GM19452 (cell line): Measurements from ENCODE around the gene INPP5A.
"Not testable (repeated sequence)": the region's sequence is repeated elsewhere in the genome, so short reads cannot be mapped to it uniquely, and the experiment has no call there.

Experiments
- ATAC-seq: cut with Tn5 transposase; IDR thresholded peaks from one replicate; pipeline ENCODE4 v1.9.1; 2021; ENCODE audit not compliant: unreplicated experiment

The INPP5A gene

DNA sequence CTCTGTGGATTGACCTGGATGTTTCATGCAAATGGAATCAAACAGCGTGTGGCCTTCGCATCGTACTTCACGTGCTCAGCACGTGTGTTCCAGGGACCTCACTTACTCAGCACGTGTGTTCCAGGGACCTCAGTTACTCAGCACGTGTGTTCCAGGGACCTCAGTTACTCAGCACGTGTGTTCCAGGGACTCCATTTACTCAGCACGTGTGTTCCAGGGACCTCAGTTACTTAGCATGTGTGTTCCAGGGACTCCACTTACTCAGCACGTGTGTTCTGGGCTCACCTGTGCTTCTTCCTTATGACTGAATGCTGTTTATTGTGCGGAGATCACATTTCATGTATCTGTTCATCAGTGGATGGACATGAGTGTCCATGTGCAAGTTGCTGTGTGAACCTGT is 22.0 kb downstream of the INPP5A start:
- no peak for ATAC-seq

DNA sequence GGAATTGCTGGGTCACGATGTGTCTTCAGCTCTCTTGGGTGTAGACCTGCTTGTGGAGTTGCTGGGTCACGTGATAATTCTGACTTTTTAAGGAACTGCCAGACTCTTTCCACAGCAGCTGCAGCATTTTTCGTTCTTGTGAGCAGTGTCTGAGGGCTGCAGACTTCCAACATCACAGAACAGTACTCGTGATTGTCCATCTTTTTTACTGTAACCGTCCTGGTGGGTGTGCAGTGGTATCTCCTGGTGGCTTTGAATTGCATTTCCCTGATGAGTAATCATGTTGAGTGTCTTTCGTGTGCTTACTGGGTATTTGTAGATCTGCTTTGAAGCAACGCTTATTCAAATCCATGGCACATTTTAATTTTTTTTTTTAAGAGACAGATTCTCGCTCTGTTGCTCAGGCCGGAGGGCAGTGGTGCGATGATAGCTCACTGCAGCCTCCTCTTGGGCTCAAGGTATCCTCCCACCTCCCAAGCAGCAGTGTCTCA is 22.7 kb downstream of the INPP5A start:
- no peak for ATAC-seq

DNA sequence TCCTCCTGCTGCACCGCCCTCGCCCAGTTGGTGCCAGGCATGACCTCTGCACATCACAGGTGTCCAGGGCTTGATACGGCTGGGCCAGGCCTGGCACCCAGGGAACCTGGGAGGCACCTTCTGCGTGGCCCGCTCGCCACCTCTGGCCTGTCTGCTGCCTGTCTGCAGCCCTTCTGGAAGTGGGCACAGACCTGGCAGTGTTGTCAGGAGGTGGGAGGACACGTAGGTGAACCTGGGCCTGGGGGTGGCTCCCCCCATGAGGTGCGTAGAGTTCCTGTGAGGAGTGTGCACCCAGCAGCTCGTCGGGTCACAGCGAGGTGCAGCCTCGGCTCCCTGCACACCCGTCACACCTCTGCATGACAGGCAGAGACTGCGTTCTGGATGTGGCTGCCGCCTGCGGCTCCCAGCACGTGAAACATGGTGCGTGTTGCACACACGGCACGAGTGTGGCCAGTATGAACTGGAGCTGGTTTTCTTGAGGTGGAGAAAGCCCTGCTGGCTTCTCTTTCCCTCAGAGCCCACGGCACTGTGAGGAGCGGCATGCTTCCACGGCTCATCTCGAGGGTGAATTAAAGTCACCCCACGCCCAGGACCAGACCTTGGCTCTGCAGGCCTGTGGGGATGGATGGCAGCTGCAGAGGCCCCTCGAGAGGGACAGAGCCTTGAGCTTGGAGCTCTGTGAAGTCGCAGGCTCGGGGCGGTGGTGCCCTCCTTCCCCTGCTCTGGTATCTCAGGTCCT is 24.8 kb downstream of the INPP5A start:
- ATAC-seq, result no peak

DNA sequence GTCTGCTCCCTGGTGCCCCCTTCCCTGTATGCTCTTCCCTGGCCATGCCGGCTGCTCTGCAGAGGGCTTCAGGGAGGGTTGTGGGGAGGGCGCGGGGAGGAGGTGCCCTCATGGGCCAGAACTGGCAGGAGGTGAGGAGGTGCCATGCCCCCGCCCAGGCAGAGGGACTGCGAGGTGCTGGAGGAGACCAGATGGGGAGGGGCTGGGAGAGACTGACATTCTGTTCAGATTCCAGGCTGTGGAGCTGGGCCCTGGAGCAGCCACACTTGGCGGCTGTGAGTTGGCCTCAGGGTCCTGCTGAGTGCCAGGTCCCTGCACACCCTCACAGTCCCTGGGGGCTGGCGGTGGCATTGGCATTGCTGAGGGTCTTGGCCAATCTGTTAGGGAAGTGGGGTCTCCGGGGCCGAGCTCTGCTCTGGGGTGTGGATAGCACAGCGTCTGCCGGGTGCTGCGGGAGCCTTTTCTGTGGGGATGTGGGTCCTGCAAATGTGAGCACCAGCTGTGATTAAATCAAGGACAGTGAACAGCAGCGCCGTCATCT is 25.4 kb downstream of the INPP5A start:
- ATAC-seq, result no peak

DNA sequence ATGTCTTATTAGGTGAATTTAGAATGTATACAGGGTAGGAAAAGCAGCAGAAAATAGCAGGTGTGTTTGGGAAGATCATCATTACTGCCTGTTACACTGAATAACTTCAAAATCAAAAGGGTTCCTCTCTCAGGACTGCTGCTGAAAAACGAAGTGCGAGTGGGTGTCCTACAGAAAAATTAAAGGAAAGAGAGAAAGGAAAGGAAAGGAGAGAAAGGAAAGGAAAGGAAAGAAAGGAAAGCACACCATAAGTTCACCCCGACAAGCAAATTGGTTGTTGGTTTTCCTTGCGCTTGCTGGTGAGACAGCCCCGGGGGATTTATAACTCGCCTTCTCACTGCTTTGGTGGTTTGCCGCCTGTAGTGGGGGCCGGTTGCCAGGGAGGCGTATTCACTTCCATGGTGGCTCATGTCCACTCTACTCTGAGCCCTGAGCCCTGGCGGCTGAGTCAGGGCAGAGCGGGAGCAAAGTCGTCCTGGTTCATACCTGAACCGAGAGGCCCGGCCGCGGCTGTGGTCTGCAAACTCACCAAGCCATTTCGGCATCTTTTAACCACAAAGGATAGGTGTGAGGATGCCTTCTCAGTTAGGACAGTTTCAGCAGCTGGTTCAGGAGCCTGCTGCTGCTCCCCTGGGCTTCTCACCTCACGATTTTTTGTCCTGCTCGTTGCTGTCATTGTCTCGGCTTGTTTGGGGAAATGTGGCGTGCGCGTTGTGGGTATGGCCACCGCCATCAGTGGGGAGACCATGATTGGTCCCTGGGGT is 26.1 kb downstream of the INPP5A start:
- ATAC-seq, result peak; percentile 93

DNA sequence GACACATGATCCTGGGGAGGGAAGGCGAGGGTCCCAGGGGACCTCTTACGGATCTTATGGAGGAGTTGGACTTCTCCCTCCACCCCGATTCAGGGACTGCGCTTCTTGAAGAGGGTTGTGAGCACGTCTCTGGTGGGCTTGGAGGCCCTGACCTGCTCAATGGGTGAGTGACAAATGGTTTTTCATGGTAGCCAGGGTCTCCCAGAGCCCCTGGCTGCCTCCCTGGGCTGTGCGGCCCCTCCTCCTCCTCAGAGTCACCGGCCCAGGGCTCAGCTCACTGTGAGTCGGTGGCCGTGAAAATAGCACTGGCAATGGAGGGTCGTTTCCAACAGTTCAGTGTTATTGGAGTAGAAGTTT is 26.6 kb downstream of the INPP5A start:
- ATAC-seq, result no peak

DNA sequence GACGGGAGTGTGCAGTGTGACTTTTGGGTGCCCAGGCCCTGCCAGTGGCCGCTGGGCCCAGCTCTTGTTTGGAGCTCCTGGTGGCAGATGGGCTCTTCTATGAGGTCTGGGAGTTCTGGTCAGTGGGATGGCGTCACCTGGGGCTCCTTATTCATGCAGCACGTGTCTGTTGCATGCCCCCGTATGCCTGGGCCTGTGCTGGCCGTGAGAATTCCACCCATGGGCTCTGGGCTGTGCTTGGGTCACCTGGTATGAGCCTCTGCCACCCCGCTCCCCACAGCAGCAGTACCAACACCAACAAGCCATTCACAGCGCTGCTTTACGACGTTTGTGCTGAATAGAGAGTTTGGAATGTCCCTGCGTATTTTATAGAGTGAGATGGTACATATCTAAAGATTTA is 27.1 kb downstream of the INPP5A start:
- ATAC-seq, result no peak

DNA sequence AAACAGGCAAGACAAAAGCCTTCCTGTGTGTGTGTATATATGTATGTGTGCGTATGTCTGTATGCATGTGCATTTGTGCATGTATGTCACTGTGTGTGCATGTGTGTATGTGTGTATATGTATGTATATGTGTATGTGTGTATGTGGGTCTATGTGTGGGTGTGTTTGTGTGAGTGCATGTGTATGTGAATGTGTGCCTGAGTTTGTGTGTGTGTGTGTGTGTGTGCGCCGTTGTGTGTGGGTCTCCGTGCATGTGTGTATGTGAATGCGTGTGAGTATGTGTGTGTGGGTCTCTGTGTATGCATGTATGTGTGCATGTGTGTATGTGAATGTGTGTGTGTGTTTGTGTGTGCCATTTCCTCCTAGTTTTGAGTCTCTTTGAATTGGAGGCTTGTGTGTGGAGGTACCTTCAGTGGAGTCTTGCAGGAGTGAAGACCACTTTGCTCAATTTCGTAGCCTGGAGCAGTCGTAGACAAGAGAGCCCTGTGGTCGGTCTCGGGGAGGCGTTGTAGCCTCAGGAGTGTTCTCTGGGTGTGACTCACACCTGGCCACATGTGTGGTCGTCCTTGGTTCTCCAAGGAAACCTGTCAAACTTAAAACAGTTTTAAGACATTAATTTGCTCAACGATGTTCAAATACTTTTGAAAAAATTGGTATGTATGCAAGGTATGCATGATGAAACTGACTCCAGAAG is 28.1 kb downstream of the INPP5A start:
- no peak for ATAC-seq

DNA sequence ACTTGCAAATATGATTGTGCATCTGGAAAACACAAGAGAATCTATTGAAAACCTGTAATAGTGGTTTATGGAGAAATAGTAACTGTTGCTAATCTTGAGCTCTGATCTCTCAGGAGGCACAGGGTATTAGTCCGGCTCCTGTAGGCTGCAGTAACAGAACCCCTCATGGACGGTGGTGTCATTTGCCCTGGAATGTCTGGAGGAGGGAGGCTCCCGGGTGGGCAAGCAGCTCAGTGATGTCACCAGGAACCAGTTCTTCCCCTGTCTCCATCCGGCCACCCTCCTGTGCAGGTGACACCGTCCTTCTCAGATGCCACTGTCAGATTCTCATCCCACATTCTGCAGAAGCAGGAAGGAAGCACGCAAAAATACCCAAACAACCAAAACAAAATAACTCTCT is 29.3 kb downstream of the INPP5A start:
- no peak for ATAC-seq

DNA sequence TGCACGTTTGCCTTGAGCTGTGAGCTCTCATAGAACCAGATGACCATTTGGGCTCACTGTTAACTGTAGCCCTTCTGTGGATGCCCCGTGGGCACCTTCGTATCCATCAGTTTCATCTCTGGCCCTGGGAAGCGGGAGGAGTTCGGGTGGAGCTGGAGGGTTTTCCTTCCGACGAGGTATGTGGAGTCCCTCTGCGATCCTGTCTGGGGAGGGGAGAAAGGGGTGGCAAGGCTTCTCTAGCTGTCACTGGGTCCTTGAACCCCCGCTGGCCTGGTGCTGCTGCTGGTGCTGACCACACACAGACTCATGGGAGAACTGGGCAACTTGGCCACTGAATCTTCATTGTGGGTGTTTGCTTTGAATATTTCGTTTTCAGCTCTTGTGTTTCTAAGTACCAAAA is 32.7 kb downstream of the INPP5A start:
- no peak for ATAC-seq

DNA sequence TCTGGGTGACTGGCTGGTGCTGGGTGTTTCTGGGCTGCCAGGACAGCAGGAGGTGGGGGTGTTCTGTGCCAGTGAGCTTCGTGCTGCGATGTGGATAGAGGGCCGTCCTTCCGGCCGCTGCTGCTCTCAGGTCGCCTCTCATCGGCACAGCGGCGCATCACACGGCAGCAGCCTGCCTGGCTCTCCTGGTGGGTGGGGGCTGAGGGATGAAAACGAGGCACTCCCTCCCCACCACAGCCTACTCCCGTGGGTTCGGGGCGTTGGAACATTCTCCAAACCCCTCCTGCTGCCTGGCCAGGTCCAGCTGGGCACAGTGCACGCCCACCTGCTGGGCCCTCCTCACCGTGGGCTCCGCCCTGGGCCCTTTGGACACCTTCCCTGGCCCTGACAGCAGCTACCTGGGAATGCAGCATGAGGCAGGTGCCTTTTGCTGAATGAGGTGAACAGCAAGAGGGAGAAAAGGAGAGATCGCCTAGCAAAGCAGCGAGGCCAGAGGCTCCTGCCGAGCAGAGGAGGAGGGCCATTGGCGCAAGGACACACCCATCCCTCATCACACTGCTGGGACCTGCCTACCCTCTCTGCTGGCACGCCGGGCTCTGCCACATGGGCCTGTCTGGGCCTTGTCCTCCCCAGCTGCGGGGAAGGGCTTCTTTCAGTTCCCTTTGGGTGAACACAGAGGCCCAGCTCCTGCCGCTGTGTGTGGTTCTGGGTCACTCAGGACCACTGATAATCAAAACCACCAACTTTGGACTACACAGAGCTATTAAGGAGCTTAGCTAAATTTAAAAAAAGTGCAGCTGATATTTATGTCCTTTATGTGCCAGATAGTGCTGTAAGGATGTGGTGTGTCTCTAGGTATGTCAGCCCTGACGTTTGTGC is 33.4 kb downstream of the INPP5A start:
- peak; percentile 38 for ATAC-seq

DNA sequence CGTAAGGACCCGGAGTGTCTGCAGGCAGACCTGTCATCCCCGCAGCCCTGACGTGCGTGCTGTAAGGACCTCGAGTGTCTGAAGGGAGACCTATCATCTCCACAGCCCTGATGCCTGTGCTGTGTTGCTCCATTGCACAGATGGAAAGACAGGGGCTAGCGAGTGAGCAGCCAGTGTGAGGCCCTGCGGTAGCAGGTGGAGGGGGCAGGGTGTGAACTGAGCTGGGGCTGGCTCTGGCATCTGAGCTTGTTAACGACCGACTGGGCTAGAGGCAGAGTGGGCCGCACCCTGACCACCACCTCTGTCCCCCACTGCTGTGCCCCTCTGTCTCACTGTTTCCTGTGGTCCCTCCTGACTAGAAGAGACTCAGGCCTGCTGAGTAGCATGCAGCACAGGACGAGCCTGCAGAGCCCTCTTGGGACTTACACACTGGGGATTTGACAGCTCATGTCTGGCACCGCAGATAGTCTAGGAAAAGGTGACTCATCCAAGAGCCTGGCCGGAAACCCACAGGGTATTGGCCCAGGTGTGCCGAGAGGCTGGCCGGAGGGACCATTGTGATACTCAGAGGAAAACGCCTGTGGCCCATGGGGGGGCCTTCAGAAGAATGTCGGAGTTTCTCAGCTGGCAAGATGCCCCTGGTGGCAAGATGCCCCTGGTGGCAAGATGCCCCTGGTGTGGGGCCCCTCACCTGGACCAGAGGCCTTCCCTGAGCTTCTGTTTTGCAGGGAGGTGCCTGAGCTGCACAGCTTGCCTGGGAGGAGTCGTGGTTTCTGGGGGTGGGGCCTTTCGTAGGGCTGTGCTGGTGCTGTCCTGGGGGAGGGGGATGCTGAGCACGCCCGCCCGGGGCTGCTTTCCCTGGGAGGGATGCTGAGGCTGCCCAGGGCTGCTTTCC is 34.3 kb downstream of the INPP5A start:
- peak; percentile 66 for ATAC-seq

DNA sequence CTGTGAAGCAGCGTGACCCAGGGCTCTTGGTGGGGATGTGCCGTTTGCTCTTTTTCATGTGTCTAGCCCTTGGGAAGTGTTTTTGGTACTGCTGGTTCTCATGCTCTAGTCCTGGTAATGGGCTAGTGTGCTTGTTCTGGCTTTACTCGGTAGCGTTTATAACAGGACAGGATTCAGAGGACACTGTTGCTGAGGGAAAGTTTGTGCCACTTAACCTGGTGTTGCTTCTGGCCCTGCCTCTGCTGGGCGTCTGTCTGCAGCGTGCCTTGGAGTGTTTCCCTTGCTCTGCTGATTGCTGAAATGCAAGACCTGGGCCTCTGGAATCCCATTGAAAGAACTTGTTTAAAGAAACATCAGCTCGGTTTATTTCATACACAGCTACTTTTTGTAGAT is 35.0 kb downstream of the INPP5A start:
- ATAC-seq, result peak; percentile 0

DNA sequence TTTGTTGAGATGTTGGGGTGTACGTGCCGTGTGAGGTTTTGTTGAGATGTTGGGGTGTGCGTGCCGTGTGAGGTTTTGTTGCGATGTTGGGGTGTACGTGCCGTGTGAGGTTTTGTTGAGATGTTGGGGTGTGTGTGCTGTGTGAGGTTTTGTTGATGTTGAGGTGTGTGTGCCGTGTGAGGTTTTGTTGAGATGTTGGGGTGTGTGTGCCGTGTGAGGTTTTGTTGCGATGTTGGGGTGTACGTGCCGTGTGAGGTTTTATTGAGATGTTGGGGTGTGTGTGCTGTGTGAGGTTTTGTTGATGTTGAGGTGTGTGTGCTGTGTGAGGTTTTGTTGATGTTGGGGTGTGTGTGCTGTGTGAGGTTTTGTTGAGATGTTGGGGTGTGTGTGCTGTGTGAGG is 35.4 kb downstream of the INPP5A start:
- not testable (repeated sequence) for ATAC-seq

DNA sequence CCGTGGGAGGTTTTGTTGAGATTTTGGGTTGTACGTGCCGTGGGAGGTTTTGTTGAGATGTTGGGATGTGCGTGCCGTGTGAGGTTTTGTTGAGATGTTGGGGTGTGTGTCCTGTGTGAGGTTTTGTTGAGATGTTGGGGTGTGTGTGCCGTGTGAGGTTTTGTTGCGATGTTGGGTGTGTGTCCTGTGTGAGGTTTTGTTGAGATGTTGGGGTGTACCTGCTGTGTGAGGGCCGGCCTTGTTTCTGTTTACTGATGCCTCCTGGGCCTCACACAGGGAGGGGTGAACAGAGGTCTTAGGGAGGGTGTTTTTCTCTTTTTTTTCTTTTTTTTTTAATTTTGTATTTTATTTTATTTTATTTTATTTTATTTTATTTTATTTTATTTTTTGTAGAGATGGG is 36.7 kb downstream of the INPP5A start:
- no peak for ATAC-seq

DNA sequence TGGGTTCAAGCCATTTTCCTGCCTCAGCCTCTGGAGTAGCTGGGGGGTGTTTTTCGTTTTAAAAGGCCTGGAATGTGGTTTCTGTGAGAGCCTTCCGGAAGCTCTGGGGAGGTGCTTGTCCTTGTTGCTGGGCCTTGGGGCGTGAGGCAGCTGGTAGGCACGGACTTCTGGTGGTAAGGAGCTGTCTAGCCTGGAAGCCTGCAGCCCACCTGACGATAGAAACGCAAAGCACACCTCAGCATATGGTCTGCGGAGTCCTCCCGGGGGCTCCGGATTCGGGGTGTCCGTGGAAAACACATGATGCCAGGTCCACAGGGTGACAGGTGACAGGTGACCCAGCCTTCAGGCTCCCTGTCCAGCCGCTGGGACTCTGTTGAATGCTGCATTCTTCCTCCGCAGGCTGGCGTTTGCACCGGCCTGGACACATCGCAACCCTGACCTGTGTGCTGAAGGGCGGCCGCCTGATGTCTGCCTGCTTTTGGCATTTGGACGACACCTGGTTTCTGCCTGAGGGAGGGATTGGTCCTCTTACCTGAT is 37.3 kb downstream of the INPP5A start:
- peak; percentile 0 for ATAC-seq

DNA sequence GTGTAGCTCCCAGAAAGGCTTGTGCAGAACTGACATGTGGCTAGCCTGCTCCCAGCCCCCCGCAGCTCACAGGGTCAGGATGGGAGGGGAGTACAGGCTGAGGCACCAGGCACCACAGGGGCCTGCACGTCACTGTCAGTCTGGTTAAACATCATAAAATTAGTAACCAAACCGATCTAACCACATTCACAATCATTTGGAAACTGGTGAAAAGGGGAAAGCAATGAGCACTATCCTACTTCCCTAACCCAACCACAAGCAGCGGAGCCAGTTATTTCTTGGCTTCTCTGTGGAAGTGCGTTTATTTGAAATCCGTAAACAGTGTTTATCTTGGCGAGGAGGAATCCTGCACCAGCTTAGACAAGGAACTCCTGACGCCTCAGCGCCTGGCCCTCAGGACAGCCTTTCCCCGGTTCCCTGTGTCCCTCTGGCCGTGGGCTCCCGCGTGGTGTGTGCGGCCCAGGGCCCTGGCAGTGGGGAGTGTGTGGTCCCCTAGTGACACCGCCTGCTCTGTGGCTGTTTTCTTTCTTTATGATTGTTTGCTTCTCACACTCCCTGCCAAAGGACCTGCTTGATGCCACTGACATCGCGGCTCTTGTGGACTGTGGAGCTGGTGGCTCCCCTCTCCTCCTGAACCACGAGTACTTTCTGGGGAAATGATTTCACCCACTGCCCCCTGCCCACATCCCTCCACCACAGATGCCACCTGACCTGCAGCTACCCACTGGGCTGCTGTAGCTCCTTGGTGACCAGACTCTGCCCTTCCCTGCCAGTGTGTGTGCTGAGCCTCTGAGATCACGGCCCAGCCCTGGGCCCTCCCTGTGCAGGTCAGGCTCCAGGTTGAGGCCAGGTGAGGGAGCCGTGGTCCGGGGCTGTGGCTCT is 38.0 kb downstream of the INPP5A start:
- peak; percentile 37 for ATAC-seq

DNA sequence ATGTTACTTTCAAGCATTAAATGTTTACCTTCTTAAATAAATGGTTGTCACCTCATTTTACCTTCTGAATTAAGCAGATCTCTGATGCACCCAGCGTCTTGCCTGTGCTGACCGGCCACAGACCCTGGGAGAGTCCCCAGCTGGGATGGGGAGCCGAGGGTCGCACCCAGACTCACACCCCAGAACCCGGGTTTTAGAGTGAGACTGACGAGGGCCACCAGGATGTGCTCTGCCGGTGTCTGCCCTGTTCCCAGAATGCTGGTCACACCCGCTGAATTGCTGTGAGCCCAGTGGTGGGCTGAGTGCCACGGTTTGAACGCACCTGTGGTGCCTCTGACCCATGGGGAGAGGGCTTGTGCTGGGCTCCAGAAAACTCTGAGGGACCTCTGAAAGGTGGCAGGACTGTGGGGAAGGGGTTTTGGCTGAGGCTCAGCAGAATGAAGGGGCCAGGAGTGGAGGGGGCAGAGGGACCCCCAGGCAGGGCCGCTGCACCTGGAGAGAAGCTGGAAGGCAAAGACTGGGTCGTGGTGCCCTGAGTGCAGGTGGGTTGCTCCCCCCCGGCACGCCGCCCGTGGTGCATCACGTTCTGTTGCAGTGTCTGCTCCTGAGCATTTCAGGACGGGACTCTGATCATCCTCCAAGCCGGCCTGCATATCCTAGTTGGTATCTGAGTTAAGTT is 39.2 kb downstream of the INPP5A start:
- no peak for ATAC-seq
